Stimulated activated CD8-positive, alpha-beta memory T cell treated with anti-CD3 and anti-CD28 coated beads, Interleukin-4, amount 100 ng/mL, for 24 hours (primary cell): ENCODE data around the gene RASSF5.
A peak's percentile ranks its signal among the peaks of the same experiment; 100 is the strongest.

Experiments
- DNase-seq: peaks from one replicate; pipeline ENCODE4 v3.0.0-alpha.2; 2020; ENCODE audit warnings: low read depth

The RASSF5 gene

GRCh38 chr1:206497363-206497762 lies 10.0 kb upstream of the RASSF5 start:
- DNase-seq = no peak

DNA sequence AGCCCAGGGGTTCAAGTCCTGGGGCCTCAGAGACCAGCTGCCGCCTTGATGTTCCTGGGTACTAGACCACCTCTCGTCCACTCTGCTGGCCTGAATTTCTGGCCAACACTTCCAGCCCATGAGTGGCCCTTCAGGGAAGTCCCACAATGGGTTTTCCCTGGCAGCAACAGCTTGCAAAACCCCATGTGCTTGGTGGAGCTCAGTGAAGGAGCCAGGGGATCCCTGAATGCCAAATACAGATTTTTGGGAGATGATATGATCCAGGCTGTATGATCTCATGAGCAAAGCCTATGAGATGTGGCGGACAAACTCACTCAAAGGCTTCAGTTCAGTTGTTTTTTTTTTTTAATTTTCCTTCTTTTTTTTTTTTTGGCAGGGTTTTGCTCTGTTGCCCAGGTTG lies 9.6 kb upstream of the RASSF5 start:
- no peak for DNase-seq

DNA sequence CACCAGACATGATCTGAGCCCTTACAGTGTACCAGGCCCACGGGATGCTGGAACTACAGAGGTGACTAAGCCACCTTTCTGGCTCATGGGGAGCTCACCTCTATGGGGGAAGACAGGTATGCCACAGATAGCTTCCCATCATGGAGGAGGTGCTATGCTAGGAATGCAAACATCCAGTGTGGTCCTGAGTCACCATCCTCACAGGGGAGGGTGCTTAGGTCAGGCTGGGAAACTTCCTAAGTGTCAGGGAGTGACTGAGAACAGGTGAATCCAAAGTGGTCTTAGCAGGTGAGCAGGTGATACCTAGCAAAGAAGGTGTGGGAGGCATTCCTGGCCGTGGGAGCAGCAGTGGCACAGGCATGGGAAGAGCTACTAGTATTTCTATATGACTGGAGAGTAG lies 8.6 kb upstream of the RASSF5 start:
- no peak for DNase-seq

- DNase-seq = no peak
These were observed 7.3 kb upstream of the RASSF5 start for GRCh38 chr1:206500046-206500445.

DNA sequence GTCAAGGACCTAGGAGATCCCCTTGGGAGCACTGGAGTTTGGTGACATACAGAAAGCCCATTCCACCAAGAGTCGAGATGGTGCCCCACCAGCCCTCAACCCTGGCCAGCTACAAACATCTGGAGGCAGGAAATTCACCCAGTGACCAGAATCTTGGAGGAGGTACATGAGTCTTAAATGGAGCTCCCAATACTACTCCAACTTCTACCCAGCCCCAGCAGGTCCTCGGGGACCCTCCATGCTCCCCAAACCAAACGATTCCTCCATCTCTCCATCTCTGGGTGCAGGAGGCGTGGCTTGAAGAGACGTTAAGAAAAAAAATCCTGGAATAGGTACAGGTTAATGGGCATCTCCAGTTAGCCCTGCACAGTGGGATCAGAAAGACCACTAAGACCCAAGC lies 5.5 kb upstream of the RASSF5 start:
- DNase-seq = no peak

- no peak for DNase-seq
These were observed 4.9 kb upstream of the RASSF5 start for GRCh38 chr1:206502403-206502802.

DNA sequence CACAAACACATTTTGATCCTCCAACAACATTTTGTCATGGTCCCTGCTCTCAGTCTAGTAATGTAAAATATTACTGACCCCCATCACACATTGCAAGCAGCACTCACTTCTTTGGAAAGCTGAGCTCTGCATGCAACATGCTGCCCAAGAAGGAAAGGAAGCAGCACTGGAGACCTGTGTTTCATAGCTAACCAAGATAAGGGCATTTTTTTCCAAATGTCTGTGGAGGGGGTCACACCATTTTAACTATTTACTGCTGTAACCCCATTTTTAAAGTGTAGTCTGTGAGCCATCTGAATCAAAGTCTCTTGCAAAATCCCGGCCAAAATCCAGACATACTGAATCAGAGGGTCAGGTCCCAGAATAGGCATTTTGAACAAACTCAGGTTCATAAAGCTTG lies 4.5 kb upstream of the RASSF5 start:
- no peak for DNase-seq

DNA sequence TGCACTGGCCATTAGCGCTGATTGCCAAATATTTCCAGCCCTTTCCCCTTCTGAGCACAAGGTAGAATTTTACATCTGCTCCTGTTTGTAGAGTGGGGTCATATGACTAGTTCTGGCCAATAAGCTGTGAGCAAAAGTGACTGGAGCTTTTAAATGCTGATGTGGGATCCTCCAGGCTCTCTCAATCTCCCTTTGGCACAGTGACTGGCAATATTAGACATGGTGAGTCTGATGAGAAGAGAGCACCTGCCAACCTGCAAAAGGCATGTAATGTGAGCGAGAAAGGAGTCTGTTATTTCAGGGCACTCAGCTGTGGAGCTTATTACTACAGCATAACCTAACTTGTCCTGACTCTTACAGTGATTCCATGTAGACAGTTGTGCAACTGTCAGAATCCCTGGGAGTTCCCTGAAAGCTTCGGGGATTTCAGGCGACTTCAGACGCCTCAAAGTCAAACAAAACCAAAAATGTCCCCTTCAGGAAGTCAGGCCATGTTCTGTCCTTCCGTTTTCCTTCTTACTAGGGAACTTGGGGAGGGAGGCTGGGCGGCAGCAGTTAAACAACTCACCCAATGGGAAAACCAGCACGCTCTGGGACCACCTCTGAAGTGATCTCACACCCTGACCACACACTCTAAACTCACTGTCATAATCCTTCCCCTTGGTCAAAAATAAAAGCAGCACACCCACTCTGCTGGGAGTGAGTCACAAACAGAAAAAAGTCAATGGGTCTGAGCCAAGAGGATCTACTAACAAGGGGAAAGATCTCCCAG lies 3.6 kb upstream of the RASSF5 start:
- peak; percentile 57 for DNase-seq

GRCh38 chr1:206504363-206504713 lies 3.0 kb upstream of the RASSF5 start:
- no peak for DNase-seq

DNA sequence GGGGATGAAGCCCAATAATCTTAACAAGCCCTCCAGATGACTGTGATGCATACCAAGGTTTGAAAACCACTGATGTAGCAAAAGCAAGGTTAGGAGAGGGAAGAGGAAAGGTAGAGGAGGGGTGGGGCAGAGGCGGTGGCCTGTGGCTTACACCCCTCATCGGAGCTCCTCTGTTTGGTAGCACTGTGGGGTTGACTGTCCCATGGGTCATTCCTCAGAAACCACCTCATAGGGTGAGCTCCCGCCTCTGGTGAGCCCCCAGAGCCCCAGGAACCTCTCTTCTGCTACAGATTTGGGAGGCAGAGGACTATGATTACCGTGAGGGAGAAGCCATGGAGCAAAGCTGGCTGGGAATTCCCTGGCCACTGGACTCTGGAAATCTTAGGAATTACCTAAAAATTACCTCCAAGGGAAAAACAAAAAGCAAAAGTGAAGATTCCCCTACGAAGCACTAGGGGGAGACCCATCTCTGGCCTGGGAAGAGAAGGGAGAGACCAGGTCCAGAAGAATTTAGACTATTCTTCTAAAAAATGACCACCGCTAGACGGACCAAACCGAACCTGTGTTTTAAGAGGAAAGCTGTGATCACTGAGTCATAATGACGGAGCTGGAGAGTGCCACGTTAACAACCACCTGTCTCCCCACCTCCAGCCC lies 1.5 kb upstream of the RASSF5 start:
- DNase-seq = no peak

- no peak for DNase-seq
These were observed 687 bp upstream of the RASSF5 start for GRCh38 chr1:206506405-206507283.

GRCh38 chr1:206508130-206508889 lies 979 bp downstream of the RASSF5 start:
- DNase-seq = no peak

GRCh38 chr1:206508956-206509355 lies 1.6 kb downstream of the RASSF5 start:
- no peak for DNase-seq

GRCh38 chr1:206509612-206510257 lies 2.4 kb downstream of the RASSF5 start:
- DNase-seq = no peak

- no peak for DNase-seq
These were observed 3.0 kb downstream of the RASSF5 start for GRCh38 chr1:206510371-206510770.

DNA sequence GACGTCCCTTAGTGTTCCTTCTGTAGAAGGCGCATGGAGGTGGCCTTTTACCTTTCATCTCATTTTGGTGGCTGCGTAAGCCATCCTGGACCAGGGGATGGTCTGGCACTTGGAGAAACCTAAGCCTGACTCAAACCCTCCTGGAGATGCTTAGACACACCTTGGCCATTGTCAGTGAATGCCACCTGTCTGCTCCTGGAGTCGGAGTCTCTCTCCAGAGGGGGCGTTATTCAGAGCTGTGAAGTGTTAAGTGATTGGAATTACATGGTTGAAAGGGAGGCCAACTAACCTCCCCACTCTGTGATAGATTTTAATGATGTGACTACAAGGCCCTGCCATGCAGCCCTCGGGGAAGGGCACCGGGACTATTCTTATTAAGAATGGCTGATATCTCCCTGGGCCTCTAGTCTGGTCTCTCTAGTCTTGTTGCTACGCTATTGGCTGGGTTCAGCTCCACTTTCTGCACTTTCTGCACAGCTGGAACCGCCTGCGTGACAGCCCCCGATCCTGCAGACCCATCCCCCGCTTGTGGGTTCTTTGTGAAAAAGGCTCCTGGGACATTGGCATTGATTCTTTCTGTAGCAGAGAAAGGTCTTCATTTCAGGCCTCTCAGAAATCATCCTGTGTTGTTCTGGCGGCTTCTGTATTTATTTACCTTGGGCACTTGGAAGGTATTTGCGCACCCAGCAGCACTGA lies 4.2 kb downstream of the RASSF5 start:
- no peak for DNase-seq

DNA sequence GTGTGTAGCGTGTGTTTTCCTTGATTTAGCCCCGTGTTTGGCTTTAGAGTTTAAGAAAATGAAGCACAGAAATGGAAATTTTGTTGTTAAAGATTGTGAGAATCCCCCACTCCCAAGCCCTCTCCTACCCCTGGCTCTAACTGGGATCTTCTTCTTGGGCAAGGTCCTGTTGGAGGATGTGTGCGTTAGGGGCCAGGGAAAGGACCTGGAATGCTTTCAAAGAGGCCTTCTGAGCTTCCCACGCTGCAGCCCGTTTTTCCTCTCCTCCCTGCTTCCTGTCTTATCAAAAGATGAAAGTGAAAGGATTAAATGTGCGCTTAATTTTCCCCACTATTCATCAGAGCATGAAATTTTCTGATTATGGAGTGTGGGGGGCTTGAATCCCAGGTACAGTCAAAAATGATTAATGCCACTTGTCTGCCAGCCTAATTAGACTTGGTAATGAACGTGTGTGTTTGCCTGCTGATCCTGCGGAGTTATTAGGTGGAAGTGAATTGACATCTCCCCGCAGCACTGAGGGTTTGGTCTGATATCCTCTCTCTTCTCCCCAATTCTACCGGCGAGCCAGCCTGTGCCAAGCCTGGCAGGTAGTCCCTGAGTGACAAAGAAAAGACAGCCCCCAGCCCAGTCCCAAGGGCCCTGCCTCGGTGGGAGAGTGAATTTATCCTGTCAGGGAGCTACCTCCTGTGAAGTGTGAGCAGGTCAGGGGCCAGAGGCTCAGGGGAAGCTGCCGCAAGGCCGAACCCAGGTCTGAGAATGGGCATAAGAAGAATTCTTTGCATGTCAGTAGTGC lies 4.9 kb downstream of the RASSF5 start:
- no peak for DNase-seq

DNA sequence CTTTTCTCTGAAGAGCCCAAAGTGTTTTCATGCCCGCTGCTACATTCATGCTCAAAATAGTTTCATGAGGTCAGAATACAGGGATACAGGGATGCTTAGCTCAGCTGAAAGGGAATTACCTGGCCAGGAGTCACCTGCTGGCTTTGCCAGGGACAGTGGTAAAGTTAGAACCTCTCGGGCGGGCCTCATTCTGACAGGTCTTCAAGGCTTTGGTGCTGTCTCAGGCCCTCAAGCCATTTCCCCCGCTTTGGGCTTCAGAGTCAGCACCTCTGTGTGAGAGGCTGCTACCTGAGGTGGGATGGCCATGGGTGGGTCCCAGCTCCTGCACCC lies 5.5 kb downstream of the RASSF5 start:
- no peak for DNase-seq

DNA sequence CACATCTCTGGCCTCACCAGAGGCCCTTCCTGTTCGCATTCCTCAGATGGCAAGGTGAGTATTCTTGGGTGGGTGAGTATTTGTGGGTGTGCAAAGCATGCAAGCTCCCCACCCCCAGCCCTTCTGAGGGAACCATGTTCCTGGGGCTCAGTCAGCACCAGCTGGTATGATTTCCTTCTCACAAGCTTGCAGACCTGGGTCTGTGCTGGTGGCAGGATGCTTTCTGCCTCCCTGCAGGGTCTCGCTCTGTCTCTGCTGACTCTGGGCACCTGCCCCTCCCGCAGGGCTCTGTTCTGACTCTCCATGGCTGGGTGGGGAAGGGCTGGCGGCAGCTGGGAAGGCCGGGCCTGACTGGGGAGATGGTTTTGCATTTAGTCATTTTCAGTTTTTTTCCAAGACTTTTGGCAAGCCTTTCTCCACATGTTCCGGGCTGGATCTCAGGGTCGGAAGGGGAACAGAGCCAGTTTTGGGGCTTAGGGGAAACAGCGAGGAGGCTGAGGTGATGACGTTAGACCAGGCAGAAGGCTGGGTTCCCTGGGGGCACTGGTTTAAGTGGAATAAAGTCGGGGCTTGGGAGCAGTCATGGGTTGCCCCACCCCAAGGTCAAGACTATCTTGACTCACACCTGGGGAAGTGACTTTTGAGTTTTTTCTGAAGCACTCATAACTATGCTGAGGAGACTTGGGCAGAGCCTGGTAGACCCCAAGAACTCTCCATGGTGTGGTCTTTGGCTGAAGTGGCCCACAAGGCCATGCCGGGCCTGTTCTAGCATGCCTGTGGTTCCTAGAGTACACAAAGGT lies 6.2 kb downstream of the RASSF5 start:
- DNase-seq = no peak
